HS-5 (cell line): ENCODE data around the gene FAM240B.
A peak's percentile ranks its signal among the peaks of the same experiment; 100 is the strongest.

Experiments
- DNase-seq: peaks from one replicate; pipeline ENCODE4 v3.0.0-alpha.2; 2012; ENCODE audit warnings: low read depth

Gene FAM240B

GRCh38 chr9:38720083-38720745 is at the start of gene FAM240B:
Gene FAM240B, minus strand, starts transcription at chr9:38720133. Its CDS starts 16,134 bp downstream, at chr9:38703999.
- no peak for DNase-seq

GRCh38 chr9:38768351-38768761 is 48.4 kb upstream of the FAM240B start:
- no peak for DNase-seq

- no peak for DNase-seq
These were observed 45.2 kb upstream of the FAM240B start for GRCh38 chr9:38765101-38765500.

- DNase-seq = no peak
These were observed 42.1 kb upstream of the FAM240B start for GRCh38 chr9:38761999-38762398.

DNA sequence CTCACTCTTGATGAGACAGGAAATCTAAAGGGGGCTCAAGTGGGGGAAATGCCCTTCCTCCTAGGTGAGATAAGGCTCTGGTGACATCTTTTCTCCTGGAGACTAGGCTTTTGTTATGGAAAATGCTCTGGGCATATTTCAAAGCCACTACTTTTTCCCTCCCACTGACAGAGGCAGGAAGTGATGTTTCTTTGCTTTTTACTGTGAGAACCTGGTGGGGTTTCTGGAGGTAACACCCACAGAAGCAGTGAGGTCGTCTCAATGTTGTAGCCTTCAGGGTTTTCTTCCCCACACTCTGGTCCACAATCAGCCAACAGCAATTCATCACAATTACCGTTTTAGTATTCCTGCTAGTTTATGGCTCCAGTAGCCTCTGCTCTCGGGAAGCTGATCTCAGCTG is 41.4 kb upstream of the FAM240B start:
- DNase-seq = no peak

DNA sequence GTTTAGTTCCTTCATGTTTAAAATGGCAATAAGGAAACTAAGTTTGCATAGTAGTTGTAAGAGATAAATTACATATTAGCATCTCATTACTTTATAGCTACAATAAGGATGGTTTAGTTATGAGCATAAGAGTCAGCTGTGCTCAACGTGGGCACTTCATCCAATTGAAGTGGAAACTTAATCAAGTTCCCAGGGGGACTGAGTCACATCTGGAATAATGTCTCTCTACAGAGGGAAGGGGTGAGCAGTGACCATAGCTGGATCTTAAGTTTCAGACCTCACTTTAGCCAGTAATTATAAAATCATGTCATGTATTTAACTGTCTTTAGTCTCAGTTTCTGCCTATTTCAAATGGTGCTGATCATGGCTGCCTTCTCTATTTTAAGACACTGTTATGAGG is 36.8 kb upstream of the FAM240B start:
- no peak for DNase-seq

DNA sequence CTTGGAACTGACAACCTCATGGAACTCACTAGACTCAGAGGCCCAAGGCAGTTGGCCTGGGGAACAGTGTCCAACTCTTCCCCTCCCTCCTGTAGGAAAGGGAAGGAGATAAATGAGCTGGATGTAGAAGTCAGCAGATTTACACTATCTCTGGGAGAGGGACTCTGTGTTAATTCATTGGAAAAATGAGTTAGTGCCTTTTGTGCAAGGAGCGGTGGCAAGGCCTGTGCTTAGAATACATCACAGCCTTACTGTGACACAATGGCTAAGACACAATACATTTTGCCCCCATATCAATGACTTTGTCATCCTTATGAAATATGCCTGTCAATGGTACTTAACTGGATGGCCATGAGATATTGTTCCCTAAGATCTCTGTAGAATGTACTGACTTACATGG is 28.0 kb upstream of the FAM240B start:
- no peak for DNase-seq

- no peak for DNase-seq
These were observed 27.1 kb upstream of the FAM240B start for GRCh38 chr9:38747067-38747466.

DNA sequence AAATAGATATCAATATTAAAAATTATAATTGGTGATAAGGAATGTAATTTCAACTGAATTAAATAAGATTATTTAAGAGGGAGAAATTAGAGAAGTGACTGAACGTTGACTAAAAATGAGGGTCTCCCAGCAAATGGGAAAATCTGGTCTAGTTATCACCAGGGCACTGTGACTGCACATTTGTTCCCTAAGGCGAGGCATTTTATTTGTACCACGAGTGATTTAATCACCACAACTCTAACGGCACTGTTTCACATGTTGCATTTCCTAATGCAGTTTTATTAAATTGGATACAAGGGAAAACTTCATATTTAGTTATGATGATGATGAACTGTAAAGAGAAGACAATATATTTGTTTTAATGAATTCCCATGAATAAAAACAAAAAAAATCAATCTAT is 26.4 kb upstream of the FAM240B start:
- no peak for DNase-seq

- DNase-seq = no peak
These were observed 24.6 kb upstream of the FAM240B start for GRCh38 chr9:38744484-38744883.

- DNase-seq = no peak
These were observed 17.3 kb upstream of the FAM240B start for GRCh38 chr9:38737246-38737645.

GRCh38 chr9:38734831-38735230 is 14.9 kb upstream of the FAM240B start:
- no peak for DNase-seq

DNA sequence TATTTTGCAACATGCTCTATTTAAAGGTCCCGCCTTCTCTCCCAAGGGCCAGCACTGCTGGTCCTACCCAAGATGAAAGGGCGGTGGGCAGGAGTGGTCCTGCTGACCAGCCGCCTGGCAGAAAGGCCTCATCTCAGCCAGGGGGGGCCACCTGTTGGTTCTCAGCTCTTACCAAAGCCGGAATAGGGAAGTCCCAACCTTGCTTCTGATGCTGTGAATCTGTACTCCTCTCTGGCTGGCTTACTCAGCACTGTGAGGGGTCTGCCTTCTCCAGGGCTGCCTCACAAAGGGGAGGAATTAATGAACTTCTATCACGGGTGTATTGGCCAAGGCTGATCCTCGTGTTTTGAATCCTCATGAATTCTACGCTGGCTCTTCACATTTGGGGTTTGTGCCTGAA is 13.6 kb upstream of the FAM240B start:
- DNase-seq = no peak

DNA sequence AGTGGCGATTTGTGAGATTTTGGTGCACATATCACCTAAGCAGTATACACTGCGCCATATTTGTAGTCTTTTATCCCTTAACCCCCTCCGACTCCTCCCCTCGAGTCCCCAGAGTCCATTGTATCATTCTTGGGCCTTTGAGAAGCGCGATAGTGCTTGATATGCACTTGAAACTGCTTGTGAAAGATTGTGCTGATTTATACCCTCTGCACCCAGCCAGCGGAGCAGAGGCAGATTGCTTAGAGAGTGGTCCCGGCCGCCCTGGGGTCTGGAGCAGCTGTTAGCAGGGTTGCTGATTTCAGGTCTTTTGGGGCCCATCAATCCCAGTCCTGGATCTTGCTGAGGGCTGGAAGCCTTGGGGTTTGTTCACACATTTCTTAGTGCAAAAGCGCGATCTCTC is 13.0 kb upstream of the FAM240B start:
- DNase-seq = no peak

DNA sequence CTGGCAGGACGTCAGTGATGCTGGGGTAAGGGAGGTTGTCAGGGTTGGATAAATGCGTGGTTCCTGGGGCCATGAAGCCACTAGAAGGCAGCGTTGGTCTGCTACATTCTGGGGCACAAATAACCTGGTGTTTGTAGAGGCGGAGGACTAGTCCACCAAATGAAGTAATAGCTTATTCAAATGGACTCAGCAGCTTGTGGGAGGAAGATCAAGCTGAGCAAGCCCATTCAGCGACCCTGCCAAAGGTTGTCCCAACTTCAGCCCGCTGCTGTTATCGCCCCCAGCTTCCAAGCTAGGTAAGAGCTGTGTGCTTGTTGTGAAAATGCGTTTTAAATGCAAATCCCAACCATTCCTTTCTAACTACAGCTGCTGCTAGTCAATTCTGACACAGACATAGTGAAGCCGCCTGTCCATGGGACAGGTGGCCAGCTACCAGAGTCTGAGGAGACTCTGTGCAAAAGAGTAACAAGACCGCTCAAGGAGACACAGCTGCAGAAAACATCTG is 7.6 kb upstream of the FAM240B start:
- DNase-seq = peak; percentile 15

DNA sequence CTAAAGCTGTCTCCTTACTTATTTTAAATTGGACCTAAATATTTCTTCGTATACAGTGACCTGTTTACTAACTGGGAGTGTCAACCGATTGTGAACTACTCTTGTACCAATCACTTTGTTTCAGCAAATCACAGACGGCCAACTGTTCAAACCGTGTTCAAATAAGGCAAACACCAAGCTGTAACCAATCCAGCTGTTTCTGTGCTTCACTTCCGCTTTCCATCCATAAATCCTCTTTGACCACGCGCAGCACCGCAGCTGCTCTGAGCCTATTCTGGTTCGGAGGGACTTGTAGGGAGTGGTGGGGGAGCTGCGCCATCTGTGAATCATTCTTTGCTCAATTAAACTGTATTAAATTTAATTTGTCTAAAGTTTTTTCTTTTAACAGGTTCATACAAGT is 4.8 kb upstream of the FAM240B start:
- DNase-seq = no peak

GRCh38 chr9:38718148-38718547 is 1.8 kb downstream of the FAM240B start:
- DNase-seq = no peak

DNA sequence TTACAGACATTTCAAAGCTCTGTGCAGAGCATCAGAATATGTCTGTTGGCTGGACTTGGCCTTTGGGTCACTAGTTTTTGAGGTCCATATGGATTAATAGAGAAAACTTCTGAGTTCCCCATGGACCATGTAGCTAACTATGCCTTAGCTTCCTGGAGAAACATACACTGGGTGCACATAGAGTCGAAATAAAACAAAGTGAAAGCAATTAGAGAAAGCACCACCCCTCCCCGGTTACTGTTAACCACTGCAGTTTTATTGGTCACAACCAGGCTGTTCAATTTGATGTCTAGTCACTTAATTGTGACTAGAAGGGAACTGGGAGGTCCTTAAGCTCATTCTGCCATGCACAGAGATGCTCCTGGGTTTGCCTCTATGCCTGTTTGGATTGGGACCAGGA is 4.2 kb downstream of the FAM240B start:
- DNase-seq = no peak

- peak; percentile 93 for DNase-seq
These were observed 6.5 kb downstream of the FAM240B start for GRCh38 chr9:38713426-38713825.

DNA sequence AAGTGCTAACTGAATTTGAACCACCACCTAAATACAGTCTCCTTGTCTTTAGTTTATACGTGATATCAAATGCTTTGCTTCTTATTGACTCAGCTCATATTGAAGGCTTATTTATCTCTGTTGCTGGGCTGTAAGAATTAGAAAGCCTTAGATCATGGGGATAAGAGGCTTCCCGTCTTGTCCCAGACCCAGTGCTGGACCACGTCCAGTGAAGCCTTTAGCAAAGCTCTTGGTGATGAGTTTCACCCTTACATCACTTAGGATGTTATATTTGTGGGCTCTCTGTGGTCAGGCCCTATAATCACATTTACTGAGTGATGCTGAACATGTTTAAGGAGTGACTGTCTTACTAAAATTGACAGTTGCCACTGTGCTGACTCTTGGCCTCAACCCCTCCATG is 11.2 kb downstream of the FAM240B start:
- DNase-seq = peak; percentile 35

GRCh38 chr9:38707885-38708637 is 11.9 kb downstream of the FAM240B start:
- no peak for DNase-seq

DNA sequence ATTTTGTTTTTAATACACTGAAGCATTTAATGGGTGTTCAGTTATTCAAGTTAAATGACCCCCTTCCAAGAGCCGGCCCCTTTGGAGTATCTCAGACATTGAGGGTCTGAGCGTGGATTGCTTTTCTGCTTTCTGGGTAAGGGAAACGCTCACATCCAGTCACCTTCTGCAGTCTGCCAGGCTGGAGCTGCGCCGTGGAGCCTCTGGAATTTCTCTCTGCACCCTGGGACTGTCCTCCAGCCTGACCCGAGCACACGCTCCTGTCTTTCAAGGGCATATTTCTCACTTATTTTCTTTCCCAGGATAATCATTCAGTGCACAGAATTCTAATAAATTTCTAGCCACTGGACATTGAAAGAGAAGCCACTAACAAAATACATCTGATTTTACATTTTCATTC is 13.4 kb downstream of the FAM240B start:
- DNase-seq = no peak

DNA sequence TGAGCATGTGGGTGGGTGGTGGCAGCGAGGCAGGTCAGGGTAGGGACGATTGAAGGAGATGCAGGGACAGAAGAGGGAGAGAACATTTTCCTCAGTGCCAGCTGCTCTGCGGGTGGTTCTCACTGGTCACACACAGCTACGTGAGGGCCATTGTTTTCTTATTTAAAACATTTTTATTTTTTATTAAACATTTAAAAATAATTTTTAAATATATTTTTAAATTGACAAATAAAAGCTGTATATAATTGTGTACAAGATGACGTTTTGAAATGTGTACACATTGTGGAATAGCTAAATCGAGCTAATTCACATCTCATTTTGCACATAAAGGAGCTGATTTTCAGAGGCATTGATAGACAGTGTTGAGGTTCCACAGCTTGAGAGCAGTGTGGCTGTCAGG is 14.0 kb downstream of the FAM240B start:
- no peak for DNase-seq

DNA sequence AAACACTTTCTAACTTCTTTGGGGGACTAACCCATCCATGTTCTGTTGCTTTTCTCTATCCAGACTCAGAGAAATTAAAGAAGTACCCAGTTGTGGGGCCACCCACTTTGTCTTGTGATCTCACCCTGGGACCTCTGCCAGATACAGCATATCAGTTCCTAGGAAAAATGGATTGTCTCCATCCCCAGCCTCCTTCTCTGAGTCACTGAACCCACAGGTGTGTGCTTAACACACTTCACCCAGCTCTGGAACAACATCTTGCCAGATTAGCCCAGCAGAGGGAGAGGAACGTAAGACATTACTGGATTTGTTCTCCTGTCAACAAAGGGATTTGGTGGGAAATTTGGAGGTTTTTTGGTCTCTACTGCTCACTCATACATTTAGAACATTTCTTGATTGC is 19.2 kb downstream of the FAM240B start:
- no peak for DNase-seq
